SK-N-SH (cell line): ENCODE results near the gene FCHSD2. TPM values are rescaled to one million over a fixed set of nuclear protein-coding genes. Genes with fewer than 3 reads are reported as not detected.

Experiments
- CTCF ChIA-PET: fragments of 300-600, 350-600 bp; formaldehyde crosslinking; extraction: SDS; loops from one replicate; lab custom pipeline; 2021; lab: Yijun Ruan, JAX
- POLR2A ChIA-PET: fragments of 350-600 bp; sonication (Branson Sonifier 250); formaldehyde crosslinking; extraction: SDS; loops from one replicate; lab custom pipeline; 2020; ENCODE audit warnings: antibody characterized with exemption, inconsistent platforms; lab: Yijun Ruan, JAX
- DNase-seq: peaks from one replicate; pipeline ENCODE4 v3.0.0; 2012
- H2AFZ ChIP-seq: fragments of 200-600 bp; sonication (generic); 2 replicates; pipeline ENCODE4 v1.8.1; 2016; ENCODE audit warnings: antibody characterized with exemption, mild to moderate bottlenecking, low read depth
- H3F3A ChIP-seq: fragments of 200-600 bp; sonication (generic); replicated peaks from 2 replicates; pipeline ENCODE3; 2016; ENCODE audit warnings: antibody characterized with exemption, mild to moderate bottlenecking; ENCODE audit not compliant: insufficient read depth
- H3K27ac ChIP-seq, 2 experiments: fragments of 200-500 bp in 1 of 2; fragments of 200-600 bp in 1 of 2; sonication (Bioruptor generic) in 1 of 2; sonication (generic), shearing (Covaris generic) in 1 of 2; 2 replicates each; pipeline versions ENCODE4 v1.5.1 to v1.6.1; 2014 to 2016; ENCODE audit warnings: low read depth in 2 of 2, inconsistent platforms in 1 of 2, low read length in 1 of 2, mild to moderate bottlenecking in 1 of 2, mixed read lengths in 1 of 2
- H3K27me3 ChIP-seq: fragments of 200-600 bp; sonication (generic), shearing (Covaris generic); 2 replicates; pipeline ENCODE4 v1.6.1; 2016; ENCODE audit warnings: mixed run types; ENCODE audit not compliant: insufficient read depth
- H3K36me3 ChIP-seq, 2 experiments: fragments of 200-500 bp in 1 of 2; fragments of 200-600 bp in 1 of 2; sonication (Bioruptor generic) in 1 of 2; sonication (generic) in 1 of 2; replicated peaks in 1 of 2; 2 replicates each; pipeline versions ENCODE3 to v1.5.1; 2014 to 2016; ENCODE audit warnings: low read length in 1 of 2, mild to moderate bottlenecking in 1 of 2; ENCODE audit not compliant: insufficient read depth in 2 of 2, control insufficient read depth in 1 of 2
- H3K4me1 ChIP-seq, 2 experiments: fragments of 200-500 bp in 1 of 2; fragments of 200-600 bp in 1 of 2; sonication (Bioruptor generic) in 1 of 2; sonication (generic), shearing (Covaris generic) in 1 of 2; 2 replicates each; pipeline versions ENCODE4 v1.5.1 to v1.6.1; 2014 to 2016; ENCODE audit warnings: low read depth in 1 of 2, low read length in 1 of 2, mixed run types in 1 of 2; ENCODE audit not compliant: insufficient read depth in 2 of 2, control insufficient read depth in 1 of 2
- H3K4me2 ChIP-seq: fragments of 200-600 bp; sonication (generic), shearing (Covaris generic); 2 replicates; pipeline ENCODE4 v1.6.1; 2017; ENCODE audit warnings: mixed run types
- H3K4me3 ChIP-seq, 2 experiments: fragments of 200-500 bp in 1 of 2; fragments of 200-600 bp in 1 of 2; sonication (Bioruptor generic) in 1 of 2; sonication (generic), shearing (Covaris generic) in 1 of 2; 2 replicates each; pipeline versions ENCODE4 v1.5.1 to v1.8.1; 2014 to 2016; ENCODE audit warnings: low read depth in 2 of 2, inconsistent platforms in 1 of 2, low read length in 1 of 2, mild to moderate bottlenecking in 1 of 2, mixed read lengths in 1 of 2, moderate library complexity in 1 of 2
- H3K79me2 ChIP-seq: fragments of 200-600 bp; sonication (generic); 2 replicates; pipeline ENCODE4 v1.8.1; 2017; ENCODE audit warnings: mild to moderate bottlenecking; ENCODE audit not compliant: insufficient read depth
- H3K9ac ChIP-seq: fragments of 200-600 bp; sonication (generic); 2 replicates; pipeline ENCODE4 v1.6.1; 2017; ENCODE audit warnings: mixed run types
- H3K9me2 ChIP-seq: fragments of 200-600 bp; sonication (generic); 2 replicates; pipeline ENCODE4 v1.6.1; 2017; ENCODE audit warnings: mixed run types
- H3K9me3 ChIP-seq: fragments of 200-600 bp; sonication (generic); 2 replicates; pipeline ENCODE4 v1.6.1; 2017; ENCODE audit warnings: mixed run types, mild to moderate bottlenecking, moderate library complexity
- H4K20me1 ChIP-seq: fragments of 200-600 bp; sonication (generic); 2 replicates; pipeline ENCODE4 v1.6.1; 2017; ENCODE audit warnings: mild to moderate bottlenecking, mixed run types; ENCODE audit not compliant: insufficient read depth
- EZH2phosphoT487 ChIP-seq: fragments of 200-600 bp; sonication (generic); IDR thresholded peaks from 2 replicates; pipeline ENCODE4 v1.6.1; 2017; ENCODE audit warnings: low read depth, mixed run types, mild to moderate bottlenecking, antibody characterized with exemption, moderate library complexity, borderline replicate concordance
- FOSL2 ChIP-seq: IDR thresholded peaks from 2 replicates; pipeline ENCODE4 v1.4.0; 2012; ENCODE audit warnings: low read depth, mild to moderate bottlenecking, moderate library complexity, borderline replicate concordance
- FOXJ3 ChIP-seq: sonication (generic); formaldehyde crosslinking; IDR thresholded peaks from 2 replicates; pipeline ENCODE4 v1.5.1; 2020; ENCODE audit warnings: mild to moderate bottlenecking, missing genetic modification reagents
- GABPA ChIP-seq: IDR thresholded peaks from 2 replicates; pipeline ENCODE4 v1.4.0; 2012; ENCODE audit warnings: low read depth, mild to moderate bottlenecking
- JUND ChIP-seq: IDR thresholded peaks from 2 replicates; pipeline ENCODE4 v1.4.0; 2012
- MEF2A ChIP-seq: IDR thresholded peaks from 2 replicates; pipeline ENCODE4 v1.4.0; 2012; ENCODE audit warnings: low read depth, borderline replicate concordance
- NRF1 ChIP-seq: IDR thresholded peaks from 2 replicates; pipeline ENCODE4 v1.6.1; 2012; ENCODE audit warnings: low read depth, mild to moderate bottlenecking, low read length
- RFX5 ChIP-seq: IDR thresholded peaks from 2 replicates; pipeline ENCODE4 v1.6.1; 2012; ENCODE audit warnings: mild to moderate bottlenecking, improper control_type of control experiment, low read length
- RXRA ChIP-seq: IDR thresholded peaks from 2 replicates; pipeline ENCODE4 v1.4.0; 2012; ENCODE audit warnings: low read depth, mild to moderate bottlenecking, borderline replicate concordance
- SIN3A ChIP-seq: IDR thresholded peaks from 2 replicates; pipeline ENCODE4 v1.6.1; 2012; ENCODE audit warnings: low read depth, mild to moderate bottlenecking, low read length, moderate library complexity, borderline replicate concordance
- SMC3 ChIP-seq: IDR thresholded peaks from 2 replicates; pipeline ENCODE4 v1.6.1; 2012; ENCODE audit warnings: low read depth, low read length, improper control_type of control experiment
- TCF12 ChIP-seq: IDR thresholded peaks from 2 replicates; pipeline ENCODE4 v1.4.0; 2012
- WGBS: methylation state at CpG from one replicate; pipeline ENCODE4 v1.1.6; 2017; ENCODE audit warnings: low lambda C conversion rate; 5-methylcytosine and 5-hydroxymethylcytosine counted together
- polyA plus RNA-seq, 3 experiments: library from polyadenylated mRNA; depleted of rRNA; stranded (reverse); fragments of >200 nt; gene quantifications; 2 replicates each; pipeline ENCODE4 v1.2.3, GENCODE V29; 2012
- TF ChIP-seq, protein P1 (sequence below): fragments of 150-350 bp; IDR thresholded peaks from 2 replicates; pipeline ENCODE4 v1.6.1; 2017; ENCODE audit warnings: antibody characterized with exemption, low read length, low read depth, borderline replicate concordance
- TF ChIP-seq, protein P2 (sequence below): IDR thresholded peaks from 2 replicates; pipeline ENCODE4 v1.4.0; 2012; ENCODE audit warnings: low read depth, borderline replicate concordance
- TF ChIP-seq, protein P3 (sequence below): IDR thresholded peaks from 2 replicates; pipeline ENCODE4 v1.4.0; 2012; ENCODE audit warnings: low read depth, borderline replicate concordance
- TF ChIP-seq, protein P4 (sequence below): IDR thresholded peaks from 2 replicates; pipeline ENCODE4 v1.6.1; 2012; ENCODE audit warnings: mild to moderate bottlenecking, low read depth, low read length, moderate library complexity
- TF ChIP-seq, protein P5 (sequence below): fragments of 150-350 bp; IDR thresholded peaks from 2 replicates; pipeline ENCODE4 v1.6.1; 2016; ENCODE audit warnings: mild to moderate bottlenecking, low read depth, low read length
- TF ChIP-seq, protein P6 (sequence below): IDR thresholded peaks from 2 replicates; pipeline ENCODE4 v1.4.0; 2012; ENCODE audit warnings: low read depth

The FCHSD2 gene
- polyA plus RNA-seq, 1 of the 3 experiments (the other 2 are of a cell fraction), result 10.4 TPM

DNA sequence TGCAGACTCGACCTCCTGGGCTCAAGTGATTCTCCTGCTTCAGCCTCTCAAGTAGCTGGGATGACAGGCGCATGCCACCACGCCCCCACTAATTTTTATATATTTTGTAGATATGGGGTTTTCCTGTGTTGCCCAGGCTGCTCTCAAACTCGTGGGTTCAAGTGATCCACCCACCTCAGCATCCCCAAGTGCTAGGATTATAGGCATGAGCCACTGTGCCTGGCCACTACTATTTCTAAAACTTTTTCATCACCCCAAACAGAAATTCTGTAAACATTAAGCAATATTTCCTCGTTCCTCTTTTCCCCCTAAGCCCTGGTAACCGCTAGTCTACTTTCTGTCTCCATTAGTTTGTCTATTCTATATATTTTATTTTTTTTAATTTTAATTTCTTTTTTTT, 336.9 kb downstream of the FCHSD2 start:
- Histone ChIP-seq H3K9me3 (no peaks in the 10 kb centered on the region), H2AFZ (no peak overlapping the region), H3K36me3 (no peaks in the 10 kb centered on the region), H3F3A (peaks cover 5% of the 10 kb centered on the region), H3K9me2 (no peaks in the 10 kb centered on the region), H3K9ac (no peak overlapping the region), H3K4me3 (no peak overlapping the region), H3K27ac (no peak overlapping the region), H3K27me3 (no peaks in the 10 kb centered on the region), H3K4me2 (no peak overlapping the region), H3K79me2 (no peaks in the 10 kb centered on the region), H4K20me1 (no peaks in the 10 kb centered on the region), H3K4me1 (no peaks in the 10 kb centered on the region)
- ChIA-PET CTCF (no interaction called here), POLR2A (no interaction called here)
- TF ChIP-seq NRF1 (no peak), RFX5 (no peak), GABPA (no peak)
- WGBS, result 87% methylated on average over 6 of the region's 6 CpGs
- DNase-seq, result no peak

DNA sequence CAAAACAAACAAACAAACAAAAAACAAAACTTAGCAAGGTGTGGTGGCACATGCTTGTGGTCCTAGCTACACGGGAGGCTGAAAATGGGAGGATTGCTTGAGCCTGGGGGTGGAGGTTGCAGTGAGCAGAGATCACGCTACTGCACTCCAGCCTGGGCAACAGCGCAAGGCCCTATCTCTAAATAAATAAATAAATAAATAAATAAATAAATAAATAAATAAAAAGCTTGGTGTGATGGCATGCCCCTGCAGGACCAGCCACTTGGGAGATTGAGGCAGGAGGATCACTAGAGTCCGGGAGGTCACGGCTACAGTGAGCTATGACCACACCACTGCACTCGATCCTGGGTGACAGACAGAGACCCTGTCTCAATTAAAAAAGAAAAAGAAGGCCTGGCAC, 339.3 kb downstream of the FCHSD2 start:
- Histone ChIP-seq H3K79me2 (no peaks in the 10 kb centered on the region), H3K4me1 (no peaks in the 10 kb centered on the region), H3K9me3 (no peaks in the 10 kb centered on the region), H2AFZ (no peak overlapping the region), H4K20me1 (no peaks in the 10 kb centered on the region), H3K4me3 (no peak overlapping the region), H3K36me3 (no peaks in the 10 kb centered on the region), H3K27me3 (no peaks in the 10 kb centered on the region), H3K27ac (no peak overlapping the region), H3K4me2 (no peak overlapping the region), H3K9ac (no peak overlapping the region), H3K9me2 (no peaks in the 10 kb centered on the region), H3F3A (peaks cover 5% of the 10 kb centered on the region)
- CTCF ChIA-PET, result interaction anchor here (1.2 to 2.6 kb wide), 4 partner anchors 9 to 78 kb away, joined by 3 to 13 read pairs (median 4); partner anchors contain the start of gene STARD10
- POLR2A ChIA-PET, result no interaction called here
- WGBS, result 88% methylated on average over 6 of the region's 6 CpGs
- no peak for DNase-seq
- no peak for TF ChIP-seq JUND
- TF ChIP-seq RFX5, result no peak
- TF ChIP-seq EZH2phosphoT487, result no peak
- TF ChIP-seq, protein P1, sequence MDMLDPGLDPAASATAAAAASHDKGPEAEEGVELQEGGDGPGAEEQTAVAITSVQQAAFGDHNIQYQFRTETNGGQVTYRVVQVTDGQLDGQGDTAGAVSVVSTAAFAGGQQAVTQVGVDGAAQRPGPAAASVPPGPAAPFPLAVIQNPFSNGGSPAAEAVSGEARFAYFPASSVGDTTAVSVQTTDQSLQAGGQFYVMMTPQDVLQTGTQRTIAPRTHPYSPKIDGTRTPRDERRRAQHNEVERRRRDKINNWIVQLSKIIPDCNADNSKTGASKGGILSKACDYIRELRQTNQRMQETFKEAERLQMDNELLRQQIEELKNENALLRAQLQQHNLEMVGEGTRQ, result no peak
- no peak for TF ChIP-seq NRF1
- TF ChIP-seq, protein P2, sequence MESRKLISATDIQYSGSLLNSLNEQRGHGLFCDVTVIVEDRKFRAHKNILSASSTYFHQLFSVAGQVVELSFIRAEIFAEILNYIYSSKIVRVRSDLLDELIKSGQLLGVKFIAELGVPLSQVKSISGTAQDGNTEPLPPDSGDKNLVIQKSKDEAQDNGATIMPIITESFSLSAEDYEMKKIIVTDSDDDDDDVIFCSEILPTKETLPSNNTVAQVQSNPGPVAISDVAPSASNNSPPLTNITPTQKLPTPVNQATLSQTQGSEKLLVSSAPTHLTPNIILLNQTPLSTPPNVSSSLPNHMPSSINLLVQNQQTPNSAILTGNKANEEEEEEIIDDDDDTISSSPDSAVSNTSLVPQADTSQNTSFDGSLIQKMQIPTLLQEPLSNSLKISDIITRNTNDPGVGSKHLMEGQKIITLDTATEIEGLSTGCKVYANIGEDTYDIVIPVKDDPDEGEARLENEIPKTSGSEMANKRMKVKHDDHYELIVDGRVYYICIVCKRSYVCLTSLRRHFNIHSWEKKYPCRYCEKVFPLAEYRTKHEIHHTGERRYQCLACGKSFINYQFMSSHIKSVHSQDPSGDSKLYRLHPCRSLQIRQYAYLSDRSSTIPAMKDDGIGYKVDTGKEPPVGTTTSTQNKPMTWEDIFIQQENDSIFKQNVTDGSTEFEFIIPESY, result no peak
- no peak for TF ChIP-seq SIN3A
- no peak for TF ChIP-seq TCF12
- TF ChIP-seq RXRA, result no peak
- no peak for TF ChIP-seq FOXJ3
- no peak for TF ChIP-seq MEF2A
- TF ChIP-seq, protein P3, sequence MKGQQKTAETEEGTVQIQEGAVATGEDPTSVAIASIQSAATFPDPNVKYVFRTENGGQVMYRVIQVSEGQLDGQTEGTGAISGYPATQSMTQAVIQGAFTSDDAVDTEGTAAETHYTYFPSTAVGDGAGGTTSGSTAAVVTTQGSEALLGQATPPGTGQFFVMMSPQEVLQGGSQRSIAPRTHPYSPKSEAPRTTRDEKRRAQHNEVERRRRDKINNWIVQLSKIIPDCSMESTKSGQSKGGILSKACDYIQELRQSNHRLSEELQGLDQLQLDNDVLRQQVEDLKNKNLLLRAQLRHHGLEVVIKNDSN, result no peak
- TF ChIP-seq, protein P4, sequence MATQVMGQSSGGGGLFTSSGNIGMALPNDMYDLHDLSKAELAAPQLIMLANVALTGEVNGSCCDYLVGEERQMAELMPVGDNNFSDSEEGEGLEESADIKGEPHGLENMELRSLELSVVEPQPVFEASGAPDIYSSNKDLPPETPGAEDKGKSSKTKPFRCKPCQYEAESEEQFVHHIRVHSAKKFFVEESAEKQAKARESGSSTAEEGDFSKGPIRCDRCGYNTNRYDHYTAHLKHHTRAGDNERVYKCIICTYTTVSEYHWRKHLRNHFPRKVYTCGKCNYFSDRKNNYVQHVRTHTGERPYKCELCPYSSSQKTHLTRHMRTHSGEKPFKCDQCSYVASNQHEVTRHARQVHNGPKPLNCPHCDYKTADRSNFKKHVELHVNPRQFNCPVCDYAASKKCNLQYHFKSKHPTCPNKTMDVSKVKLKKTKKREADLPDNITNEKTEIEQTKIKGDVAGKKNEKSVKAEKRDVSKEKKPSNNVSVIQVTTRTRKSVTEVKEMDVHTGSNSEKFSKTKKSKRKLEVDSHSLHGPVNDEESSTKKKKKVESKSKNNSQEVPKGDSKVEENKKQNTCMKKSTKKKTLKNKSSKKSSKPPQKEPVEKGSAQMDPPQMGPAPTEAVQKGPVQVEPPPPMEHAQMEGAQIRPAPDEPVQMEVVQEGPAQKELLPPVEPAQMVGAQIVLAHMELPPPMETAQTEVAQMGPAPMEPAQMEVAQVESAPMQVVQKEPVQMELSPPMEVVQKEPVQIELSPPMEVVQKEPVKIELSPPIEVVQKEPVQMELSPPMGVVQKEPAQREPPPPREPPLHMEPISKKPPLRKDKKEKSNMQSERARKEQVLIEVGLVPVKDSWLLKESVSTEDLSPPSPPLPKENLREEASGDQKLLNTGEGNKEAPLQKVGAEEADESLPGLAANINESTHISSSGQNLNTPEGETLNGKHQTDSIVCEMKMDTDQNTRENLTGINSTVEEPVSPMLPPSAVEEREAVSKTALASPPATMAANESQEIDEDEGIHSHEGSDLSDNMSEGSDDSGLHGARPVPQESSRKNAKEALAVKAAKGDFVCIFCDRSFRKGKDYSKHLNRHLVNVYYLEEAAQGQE, result no peak
- no peak for TF ChIP-seq FOSL2
- no peak for TF ChIP-seq GABPA
- TF ChIP-seq, protein P5, sequence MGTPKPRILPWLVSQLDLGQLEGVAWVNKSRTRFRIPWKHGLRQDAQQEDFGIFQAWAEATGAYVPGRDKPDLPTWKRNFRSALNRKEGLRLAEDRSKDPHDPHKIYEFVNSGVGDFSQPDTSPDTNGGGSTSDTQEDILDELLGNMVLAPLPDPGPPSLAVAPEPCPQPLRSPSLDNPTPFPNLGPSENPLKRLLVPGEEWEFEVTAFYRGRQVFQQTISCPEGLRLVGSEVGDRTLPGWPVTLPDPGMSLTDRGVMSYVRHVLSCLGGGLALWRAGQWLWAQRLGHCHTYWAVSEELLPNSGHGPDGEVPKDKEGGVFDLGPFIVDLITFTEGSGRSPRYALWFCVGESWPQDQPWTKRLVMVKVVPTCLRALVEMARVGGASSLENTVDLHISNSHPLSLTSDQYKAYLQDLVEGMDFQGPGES, result no peak
- TF ChIP-seq, protein P6, sequence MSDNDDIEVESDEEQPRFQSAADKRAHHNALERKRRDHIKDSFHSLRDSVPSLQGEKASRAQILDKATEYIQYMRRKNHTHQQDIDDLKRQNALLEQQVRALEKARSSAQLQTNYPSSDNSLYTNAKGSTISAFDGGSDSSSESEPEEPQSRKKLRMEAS, result no peak
- no peak for TF ChIP-seq SMC3
